ENCODE measurements around the gene DMWD. TPM values are rescaled to one million over a fixed set of nuclear protein-coding genes. Genes with fewer than 3 reads are reported as not detected.

The DMWD gene
- total and polyA plus RNA-seq, 2 of the 13 experiments (the other 11 are each of a cell fraction or from before 2014, with no cell fraction given) = 10.3 to 14.9 TPM

DNA sequence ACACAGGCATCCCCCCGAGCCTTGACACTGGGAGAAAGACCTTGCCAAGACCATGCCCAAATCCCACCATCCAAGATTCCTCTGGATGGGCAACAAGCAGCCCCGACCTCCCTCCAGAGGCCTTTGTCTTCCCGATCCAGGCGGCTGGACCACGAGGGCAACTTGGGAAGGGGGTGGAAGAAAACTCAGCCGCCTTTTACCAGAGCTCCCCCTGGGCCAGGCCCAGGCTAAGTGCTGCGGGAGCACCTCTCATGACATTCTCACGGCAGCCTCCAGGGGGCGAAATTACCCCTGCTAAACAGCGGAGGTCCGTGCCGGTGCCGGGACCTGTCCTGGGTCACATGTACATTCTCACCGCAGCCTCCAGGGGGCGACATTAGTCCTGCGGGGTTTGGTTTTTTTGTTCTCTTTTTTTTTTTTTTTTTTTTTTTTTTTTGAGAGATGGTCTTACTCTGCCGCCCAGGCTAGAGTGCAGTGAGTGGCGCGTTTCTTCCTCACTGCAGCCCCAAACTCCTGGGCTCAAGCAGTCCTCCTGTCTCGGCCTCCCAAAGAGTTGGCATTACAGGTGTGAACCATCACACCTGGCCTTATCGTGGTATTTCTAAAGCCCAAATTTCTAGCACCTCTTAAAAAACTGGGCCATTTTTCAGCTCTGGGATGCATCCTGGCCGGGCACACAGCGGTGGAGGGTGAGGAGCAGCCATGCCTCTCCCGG lies 24.5 kb upstream of the DMWD start (continued):
- no peak for TF ChIP-seq ZNF530 (CRISPR knock-in tag; IDR thresholded peaks at IDR 0.05; ENCODE audit: low read depth)
- TF ChIP-seq HMG20A (CRISPR knock-in tag; IDR thresholded peaks at IDR 0.05; ENCODE audit: borderline replicate concordance) = no peak
- TF ChIP-seq, protein P1, sequence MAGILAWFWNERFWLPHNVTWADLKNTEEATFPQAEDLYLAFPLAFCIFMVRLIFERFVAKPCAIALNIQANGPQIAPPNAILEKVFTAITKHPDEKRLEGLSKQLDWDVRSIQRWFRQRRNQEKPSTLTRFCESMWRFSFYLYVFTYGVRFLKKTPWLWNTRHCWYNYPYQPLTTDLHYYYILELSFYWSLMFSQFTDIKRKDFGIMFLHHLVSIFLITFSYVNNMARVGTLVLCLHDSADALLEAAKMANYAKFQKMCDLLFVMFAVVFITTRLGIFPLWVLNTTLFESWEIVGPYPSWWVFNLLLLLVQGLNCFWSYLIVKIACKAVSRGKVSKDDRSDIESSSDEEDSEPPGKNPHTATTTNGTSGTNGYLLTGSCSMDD (CRISPR knock-in tag; IDR thresholded peaks at IDR 0.05) = no peak
- TF ChIP-seq NCOA2 (CRISPR knock-in tag; IDR thresholded peaks at IDR 0.05) = no peak
- no peak for TF ChIP-seq ZSCAN20 (CRISPR knock-in tag; IDR thresholded peaks at IDR 0.05; ENCODE audit: borderline replicate concordance)
- no peak for TF ChIP-seq ZNF367 (CRISPR knock-in tag; IDR thresholded peaks at IDR 0.05; ENCODE audit: borderline replicate concordance)
- TF ChIP-seq, protein P2, sequence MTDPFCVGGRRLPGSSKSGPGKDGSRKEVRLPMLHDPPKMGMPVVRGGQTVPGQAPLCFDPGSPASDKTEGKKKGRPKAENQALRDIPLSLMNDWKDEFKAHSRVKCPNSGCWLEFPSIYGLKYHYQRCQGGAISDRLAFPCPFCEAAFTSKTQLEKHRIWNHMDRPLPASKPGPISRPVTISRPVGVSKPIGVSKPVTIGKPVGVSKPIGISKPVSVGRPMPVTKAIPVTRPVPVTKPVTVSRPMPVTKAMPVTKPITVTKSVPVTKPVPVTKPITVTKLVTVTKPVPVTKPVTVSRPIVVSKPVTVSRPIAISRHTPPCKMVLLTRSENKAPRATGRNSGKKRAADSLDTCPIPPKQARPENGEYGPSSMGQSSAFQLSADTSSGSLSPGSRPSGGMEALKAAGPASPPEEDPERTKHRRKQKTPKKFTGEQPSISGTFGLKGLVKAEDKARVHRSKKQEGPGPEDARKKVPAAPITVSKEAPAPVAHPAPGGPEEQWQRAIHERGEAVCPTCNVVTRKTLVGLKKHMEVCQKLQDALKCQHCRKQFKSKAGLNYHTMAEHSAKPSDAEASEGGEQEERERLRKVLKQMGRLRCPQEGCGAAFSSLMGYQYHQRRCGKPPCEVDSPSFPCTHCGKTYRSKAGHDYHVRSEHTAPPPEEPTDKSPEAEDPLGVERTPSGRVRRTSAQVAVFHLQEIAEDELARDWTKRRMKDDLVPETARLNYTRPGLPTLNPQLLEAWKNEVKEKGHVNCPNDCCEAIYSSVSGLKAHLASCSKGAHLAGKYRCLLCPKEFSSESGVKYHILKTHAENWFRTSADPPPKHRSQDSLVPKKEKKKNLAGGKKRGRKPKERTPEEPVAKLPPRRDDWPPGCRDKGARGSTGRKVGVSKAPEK (CRISPR knock-in tag; IDR thresholded peaks at IDR 0.05; ENCODE audit: borderline replicate concordance) = no peak
- no peak for TF ChIP-seq PHF20 (CRISPR knock-in tag; IDR thresholded peaks at IDR 0.05)
- TF ChIP-seq U2AF2 (IDR thresholded peaks at IDR 0.05; ENCODE audit: low read depth, low read length) = no peak
- no peak for TF ChIP-seq ZNF619 (CRISPR knock-in tag; IDR thresholded peaks at IDR 0.05)
- TF ChIP-seq KDM1A (CRISPR knock-in tag; IDR thresholded peaks at IDR 0.05) = no peak
- no peak for TF ChIP-seq ZEB1 (IDR thresholded peaks at IDR 0.05; ENCODE audit: insufficient replicate concordance, low read depth)
- TF ChIP-seq SIX1 (CRISPR knock-in tag; IDR thresholded peaks at IDR 0.05; ENCODE audit: borderline replicate concordance) = no peak
- no peak for TF ChIP-seq HDAC6 (IDR thresholded peaks at IDR 0.05; ENCODE audit: low read depth, low read length)
- TF ChIP-seq, protein P3, sequence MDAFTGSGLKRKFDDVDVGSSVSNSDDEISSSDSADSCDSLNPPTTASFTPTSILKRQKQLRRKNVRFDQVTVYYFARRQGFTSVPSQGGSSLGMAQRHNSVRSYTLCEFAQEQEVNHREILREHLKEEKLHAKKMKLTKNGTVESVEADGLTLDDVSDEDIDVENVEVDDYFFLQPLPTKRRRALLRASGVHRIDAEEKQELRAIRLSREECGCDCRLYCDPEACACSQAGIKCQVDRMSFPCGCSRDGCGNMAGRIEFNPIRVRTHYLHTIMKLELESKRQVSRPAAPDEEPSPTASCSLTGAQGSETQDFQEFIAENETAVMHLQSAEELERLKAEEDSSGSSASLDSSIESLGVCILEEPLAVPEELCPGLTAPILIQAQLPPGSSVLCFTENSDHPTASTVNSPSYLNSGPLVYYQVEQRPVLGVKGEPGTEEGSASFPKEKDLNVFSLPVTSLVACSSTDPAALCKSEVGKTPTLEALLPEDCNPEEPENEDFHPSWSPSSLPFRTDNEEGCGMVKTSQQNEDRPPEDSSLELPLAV (CRISPR knock-in tag; conservative IDR thresholded peaks at IDR 0.05; ENCODE audit: low read depth) = no peak
- no peak for TF ChIP-seq RAD51 (IDR thresholded peaks at IDR 0.05; ENCODE audit: borderline replicate concordance)
- TF ChIP-seq, protein P4, sequence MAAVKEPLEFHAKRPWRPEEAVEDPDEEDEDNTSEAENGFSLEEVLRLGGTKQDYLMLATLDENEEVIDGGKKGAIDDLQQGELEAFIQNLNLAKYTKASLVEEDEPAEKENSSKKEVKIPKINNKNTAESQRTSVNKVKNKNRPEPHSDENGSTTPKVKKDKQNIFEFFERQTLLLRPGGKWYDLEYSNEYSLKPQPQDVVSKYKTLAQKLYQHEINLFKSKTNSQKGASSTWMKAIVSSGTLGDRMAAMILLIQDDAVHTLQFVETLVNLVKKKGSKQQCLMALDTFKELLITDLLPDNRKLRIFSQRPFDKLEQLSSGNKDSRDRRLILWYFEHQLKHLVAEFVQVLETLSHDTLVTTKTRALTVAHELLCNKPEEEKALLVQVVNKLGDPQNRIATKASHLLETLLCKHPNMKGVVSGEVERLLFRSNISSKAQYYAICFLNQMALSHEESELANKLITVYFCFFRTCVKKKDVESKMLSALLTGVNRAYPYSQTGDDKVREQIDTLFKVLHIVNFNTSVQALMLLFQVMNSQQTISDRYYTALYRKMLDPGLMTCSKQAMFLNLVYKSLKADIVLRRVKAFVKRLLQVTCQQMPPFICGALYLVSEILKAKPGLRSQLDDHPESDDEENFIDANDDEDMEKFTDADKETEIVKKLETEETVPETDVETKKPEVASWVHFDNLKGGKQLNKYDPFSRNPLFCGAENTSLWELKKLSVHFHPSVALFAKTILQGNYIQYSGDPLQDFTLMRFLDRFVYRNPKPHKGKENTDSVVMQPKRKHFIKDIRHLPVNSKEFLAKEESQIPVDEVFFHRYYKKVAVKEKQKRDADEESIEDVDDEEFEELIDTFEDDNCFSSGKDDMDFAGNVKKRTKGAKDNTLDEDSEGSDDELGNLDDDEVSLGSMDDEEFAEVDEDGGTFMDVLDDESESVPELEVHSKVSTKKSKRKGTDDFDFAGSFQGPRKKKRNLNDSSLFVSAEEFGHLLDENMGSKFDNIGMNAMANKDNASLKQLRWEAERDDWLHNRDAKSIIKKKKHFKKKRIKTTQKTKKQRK (IDR thresholded peaks at IDR 0.05; ENCODE audit: low read length) = no peak
- TF ChIP-seq, protein P5, sequence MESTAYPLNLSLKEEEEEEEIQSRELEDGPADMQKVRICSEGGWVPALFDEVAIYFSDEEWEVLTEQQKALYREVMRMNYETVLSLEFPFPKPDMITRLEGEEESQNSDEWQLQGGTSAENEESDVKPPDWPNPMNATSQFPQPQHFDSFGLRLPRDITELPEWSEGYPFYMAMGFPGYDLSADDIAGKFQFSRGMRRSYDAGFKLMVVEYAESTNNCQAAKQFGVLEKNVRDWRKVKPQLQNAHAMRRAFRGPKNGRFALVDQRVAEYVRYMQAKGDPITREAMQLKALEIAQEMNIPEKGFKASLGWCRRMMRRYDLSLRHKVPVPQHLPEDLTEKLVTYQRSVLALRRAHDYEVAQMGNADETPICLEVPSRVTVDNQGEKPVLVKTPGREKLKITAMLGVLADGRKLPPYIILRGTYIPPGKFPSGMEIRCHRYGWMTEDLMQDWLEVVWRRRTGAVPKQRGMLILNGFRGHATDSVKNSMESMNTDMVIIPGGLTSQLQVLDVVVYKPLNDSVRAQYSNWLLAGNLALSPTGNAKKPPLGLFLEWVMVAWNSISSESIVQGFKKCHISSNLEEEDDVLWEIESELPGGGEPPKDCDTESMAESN (CRISPR knock-in tag; conservative IDR thresholded peaks at IDR 0.05) = peak; percentile 58; the same call in 1 of the 2 replicates
- no peak for TF ChIP-seq ZNF24 (IDR thresholded peaks at IDR 0.05)
- no peak for TF ChIP-seq NKX3-1 (CRISPR knock-in tag; IDR thresholded peaks at IDR 0.05)
